GM21367 (cell line): ENCODE measurements around the gene ATP6V1E1.

Experiments used
- ATAC-seq: cut with Tn5 transposase; IDR thresholded peaks from one replicate; pipeline ENCODE4 v1.9.1; 2021; ENCODE audit not compliant: unreplicated experiment

ATP6V1E1 gene

DNA sequence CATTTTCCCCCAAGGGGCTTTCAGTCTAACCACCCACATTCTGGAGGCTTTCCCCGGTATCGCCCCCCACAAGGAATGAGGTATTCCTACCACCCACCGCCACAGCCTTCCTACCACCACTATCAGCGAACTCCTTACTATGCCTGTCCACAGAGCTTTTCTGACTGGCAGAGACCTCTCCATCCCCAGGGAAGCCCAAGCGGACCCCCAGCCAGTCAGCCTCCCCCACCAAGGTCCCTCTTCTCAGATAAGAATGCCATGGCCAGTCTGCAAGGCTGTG lies 79.9 kb downstream of the ATP6V1E1 start:
- ATAC-seq = no peak

DNA sequence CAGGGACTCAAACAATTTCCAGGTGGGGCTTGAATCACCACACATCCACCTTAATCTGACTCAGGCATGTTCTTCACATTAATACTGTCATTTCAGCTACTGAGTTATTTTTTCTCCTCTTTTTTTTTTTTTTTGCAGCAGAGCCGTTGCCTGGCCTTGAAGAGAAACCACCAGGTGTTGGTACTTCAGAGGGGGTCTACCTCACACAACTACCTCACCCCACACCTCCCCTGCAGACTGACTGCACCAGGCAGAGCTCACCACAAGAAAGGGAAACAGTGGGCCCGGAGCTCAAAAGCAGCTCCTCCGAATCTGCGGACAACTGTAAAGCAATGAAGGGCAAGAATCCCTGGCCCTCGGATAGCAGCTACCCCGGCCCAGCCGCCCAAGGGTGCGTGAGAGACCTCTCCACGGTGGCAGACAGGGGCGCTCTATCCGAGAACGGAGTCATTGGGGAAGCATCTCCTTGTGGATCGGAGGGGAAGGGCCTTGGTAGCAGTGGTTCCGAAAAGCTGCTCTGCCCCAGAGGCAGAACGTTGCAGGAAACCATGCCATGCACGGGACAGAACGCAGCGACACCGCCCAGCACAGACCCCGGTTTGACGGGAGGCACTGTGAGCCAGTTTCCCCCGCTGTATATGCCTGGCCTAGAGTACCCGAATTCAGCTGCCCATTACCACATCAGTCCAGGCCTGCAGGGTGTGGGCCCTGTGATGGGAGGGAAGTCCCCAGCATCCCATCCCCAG lies 80.4 kb downstream of the ATP6V1E1 start:
- ATAC-seq = no peak

DNA sequence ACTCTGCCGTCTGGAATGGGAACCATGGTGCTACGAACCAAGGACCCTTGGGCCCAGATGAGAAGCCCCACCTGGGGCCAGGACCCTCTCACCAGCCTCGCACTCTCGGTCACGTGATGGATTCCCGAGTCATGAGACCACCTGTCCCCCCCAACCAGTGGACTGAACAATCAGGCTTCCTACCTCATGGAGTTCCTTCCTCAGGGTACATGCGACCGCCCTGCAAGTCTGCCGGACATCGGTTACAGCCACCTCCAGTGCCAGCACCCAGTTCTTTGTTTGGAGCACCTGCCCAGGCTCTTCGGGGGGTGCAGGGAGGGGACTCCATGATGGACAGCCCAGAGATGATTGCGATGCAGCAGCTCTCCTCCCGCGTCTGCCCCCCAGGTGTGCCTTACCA lies 86.1 kb downstream of the ATP6V1E1 start:
- ATAC-seq = no peak
